Measurements from ENCODE around the gene MICU1. TPM values are rescaled to one million over a fixed set of nuclear protein-coding genes. Genes with fewer than 3 reads are reported as not detected.

The MICU1 gene
- total and polyA plus RNA-seq, 10 of the 15 experiments (the other 5 are each of a cell fraction or from before 2014, with no cell fraction given): 18.2 to 36.4 (median 22.2) TPM

DNA sequence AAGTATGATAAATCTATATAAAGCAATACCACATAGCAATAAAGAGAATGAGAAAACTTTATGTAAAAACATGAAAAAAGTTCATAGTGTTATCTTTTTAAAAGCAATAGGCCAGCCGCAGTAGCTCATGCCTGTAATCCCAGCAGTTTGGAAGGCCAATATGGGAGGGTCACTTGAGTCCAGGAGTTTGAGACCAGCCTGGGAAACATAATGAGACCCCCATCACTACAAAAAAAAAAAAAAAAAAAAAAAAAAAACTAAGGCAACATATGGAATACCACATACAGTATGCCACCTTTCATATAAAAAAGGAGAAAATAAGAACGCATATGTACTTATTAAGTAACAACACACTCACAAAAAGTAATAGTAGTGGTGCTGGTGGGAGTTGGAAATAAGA, 52.8 kb downstream of the MICU1 start:
- no peak for TF ChIP-seq RCOR1 (conservative IDR thresholded peaks at IDR 0.05; ENCODE audit: low read depth, low read length)
- FAIRE-seq (no peak), DNase-seq (ENCODE audit: low read depth, low spot score) (no peak), ATAC-seq (no peak)
- Histone ChIP-seq H3K36me3 (ENCODE audit: control insufficient read depth in 2 of 2, insufficient read depth in 2 of 2, low read length in 1 of 2) (no peaks in the 10 kb centered on the region), H3K27ac (ENCODE audit: control insufficient read depth, insufficient read depth) (no peak overlapping the region), H2AFZ (ENCODE audit: control insufficient read depth, low read depth, low read length) (no peak overlapping the region), H3K9ac (ENCODE audit: control insufficient read depth, insufficient read depth, low read length) (no peak overlapping the region), H3K4me2 (ENCODE audit: control insufficient read depth, insufficient read depth) (no peak overlapping the region), H3K4me3 (no peak overlapping the region), H3K79me2 (ENCODE audit: control insufficient read depth, insufficient read depth, low read length) (no peaks in the 10 kb centered on the region), H4K20me1 (ENCODE audit: control insufficient read depth, insufficient read depth) (no peaks in the 10 kb centered on the region), H3K27me3 (replicated peaks in 1 of 2; ENCODE audit: control insufficient read depth in 2 of 2, insufficient read depth in 2 of 2, low read length in 1 of 2) (no peaks in the 10 kb centered on the region), H3K4me1 (ENCODE audit: control insufficient read depth, insufficient read depth, low read length) (no peaks in the 10 kb centered on the region), H3K9me3 (replicated peaks; ENCODE audit: control insufficient read depth, insufficient read depth, low read length) (no peaks in the 10 kb centered on the region)
- RAD21 ChIA-PET (ENCODE audit: unreplicated experiment): interaction anchor here (0.7 kb wide), 1 partner anchor 1573 kb away, joined by 3 read pairs; no protein-coding TSS in a partner anchor
- CTCF ChIA-PET: interaction anchor here (0.7 to 2.1 kb wide), 3 partner anchors 12 to 208 kb away, joined by 3 to 9 read pairs (median 3); no protein-coding TSS in a partner anchor
- intact Hi-C loops (cut with micrococcal nuclease; ENCODE audit: unreplicated experiment) (no loop called here), in situ Hi-C loops (cut with MboI) (no loop called here)
- WGBS (ENCODE audit: insufficient coverage, insufficient replicate concordance, low lambda C conversion rate, missing lambda C conversion rate): 100% methylated on average over 2 of the region's 2 CpGs
- POLR2A ChIA-PET: no interaction called here
- BruUV-seq (replicated peaks): no TSS peak
- SMC1A ChIA-PET (ENCODE audit: uncharacterized antibody, unreplicated experiment): interaction anchor here (1.1 kb wide), 1 partner anchor 14 kb away, joined by 3 read pairs; no protein-coding TSS in a partner anchor

DNA sequence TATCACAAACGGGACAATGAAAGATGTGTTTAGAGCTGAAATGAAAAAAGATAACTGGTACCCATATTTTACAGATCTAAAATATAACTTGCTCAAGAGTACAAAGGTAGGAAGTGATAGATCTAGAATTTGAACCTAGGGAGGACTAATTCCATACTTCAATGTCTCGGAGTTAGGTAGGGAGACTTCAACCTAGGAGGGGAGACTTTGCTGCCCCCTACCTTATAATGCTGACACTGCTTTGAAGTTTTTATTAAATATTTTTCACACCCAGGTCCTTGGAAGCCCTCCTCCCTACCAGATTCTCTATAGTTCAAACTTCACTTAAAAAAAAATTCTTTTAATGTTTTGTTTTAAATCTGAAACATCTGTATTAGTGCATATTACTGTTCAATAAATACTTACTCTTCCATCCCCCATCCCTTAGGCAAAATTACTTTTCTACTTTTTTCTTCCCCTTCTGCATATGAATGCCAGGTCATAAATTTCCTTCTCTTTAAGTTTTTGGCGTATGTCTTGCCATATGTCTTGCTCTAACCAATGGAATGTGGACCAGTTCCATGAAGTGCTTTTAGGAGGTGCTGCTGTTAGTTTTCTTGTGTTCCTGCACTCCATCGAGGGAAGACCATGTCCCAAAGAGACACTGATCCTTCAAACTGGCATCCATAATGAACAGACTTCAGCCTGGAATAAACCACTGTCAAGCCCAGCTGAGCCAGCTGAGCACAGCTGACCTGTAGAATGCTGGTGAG, 57.8 kb downstream of the MICU1 start:
- no peak overlapping the region for H2AFZ ChIP-seq (ENCODE audit: control insufficient read depth, low read depth, low read length)
- H3K9me3 ChIP-seq (replicated peaks; ENCODE audit: control insufficient read depth, insufficient read depth, low read length): no peaks in the 10 kb centered on the region
- WGBS (ENCODE audit: insufficient coverage, insufficient replicate concordance, low lambda C conversion rate, missing lambda C conversion rate): 49% methylated on average over 4 of the region's 4 CpGs
- TF ChIP-seq, protein P1, sequence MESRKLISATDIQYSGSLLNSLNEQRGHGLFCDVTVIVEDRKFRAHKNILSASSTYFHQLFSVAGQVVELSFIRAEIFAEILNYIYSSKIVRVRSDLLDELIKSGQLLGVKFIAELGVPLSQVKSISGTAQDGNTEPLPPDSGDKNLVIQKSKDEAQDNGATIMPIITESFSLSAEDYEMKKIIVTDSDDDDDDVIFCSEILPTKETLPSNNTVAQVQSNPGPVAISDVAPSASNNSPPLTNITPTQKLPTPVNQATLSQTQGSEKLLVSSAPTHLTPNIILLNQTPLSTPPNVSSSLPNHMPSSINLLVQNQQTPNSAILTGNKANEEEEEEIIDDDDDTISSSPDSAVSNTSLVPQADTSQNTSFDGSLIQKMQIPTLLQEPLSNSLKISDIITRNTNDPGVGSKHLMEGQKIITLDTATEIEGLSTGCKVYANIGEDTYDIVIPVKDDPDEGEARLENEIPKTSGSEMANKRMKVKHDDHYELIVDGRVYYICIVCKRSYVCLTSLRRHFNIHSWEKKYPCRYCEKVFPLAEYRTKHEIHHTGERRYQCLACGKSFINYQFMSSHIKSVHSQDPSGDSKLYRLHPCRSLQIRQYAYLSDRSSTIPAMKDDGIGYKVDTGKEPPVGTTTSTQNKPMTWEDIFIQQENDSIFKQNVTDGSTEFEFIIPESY (IDR thresholded peaks at IDR 0.05): no peak
- peak; percentile 44; the same call in 1 of the 2 replicates for TF ChIP-seq SMC3 (IDR thresholded peaks at IDR 0.05; ENCODE audit: borderline replicate concordance, low read length)
- TF ChIP-seq, protein P2, sequence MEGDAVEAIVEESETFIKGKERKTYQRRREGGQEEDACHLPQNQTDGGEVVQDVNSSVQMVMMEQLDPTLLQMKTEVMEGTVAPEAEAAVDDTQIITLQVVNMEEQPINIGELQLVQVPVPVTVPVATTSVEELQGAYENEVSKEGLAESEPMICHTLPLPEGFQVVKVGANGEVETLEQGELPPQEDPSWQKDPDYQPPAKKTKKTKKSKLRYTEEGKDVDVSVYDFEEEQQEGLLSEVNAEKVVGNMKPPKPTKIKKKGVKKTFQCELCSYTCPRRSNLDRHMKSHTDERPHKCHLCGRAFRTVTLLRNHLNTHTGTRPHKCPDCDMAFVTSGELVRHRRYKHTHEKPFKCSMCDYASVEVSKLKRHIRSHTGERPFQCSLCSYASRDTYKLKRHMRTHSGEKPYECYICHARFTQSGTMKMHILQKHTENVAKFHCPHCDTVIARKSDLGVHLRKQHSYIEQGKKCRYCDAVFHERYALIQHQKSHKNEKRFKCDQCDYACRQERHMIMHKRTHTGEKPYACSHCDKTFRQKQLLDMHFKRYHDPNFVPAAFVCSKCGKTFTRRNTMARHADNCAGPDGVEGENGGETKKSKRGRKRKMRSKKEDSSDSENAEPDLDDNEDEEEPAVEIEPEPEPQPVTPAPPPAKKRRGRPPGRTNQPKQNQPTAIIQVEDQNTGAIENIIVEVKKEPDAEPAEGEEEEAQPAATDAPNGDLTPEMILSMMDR (IDR thresholded peaks at IDR 0.05 in 2 of 3, conservative IDR thresholded peaks at IDR 0.05 in 1 of 3; ENCODE audit: control insufficient read depth in 2 of 3, extremely low read depth in 1 of 3, insufficient read depth in 1 of 3, low read depth in 3 of 3, low read length in 3 of 3): peak; percentile 41 to 57 (median 51)
- no peak for TF ChIP-seq FOS (IDR thresholded peaks at IDR 0.05; ENCODE audit: borderline replicate concordance, extremely low read depth, insufficient read length)
- TF ChIP-seq RAD21 (IDR thresholded peaks at IDR 0.05; ENCODE audit: insufficient read depth, low read depth, low read length): peak; percentile 63
- no peak for TF ChIP-seq CBX5 (IDR thresholded peaks at IDR 0.05; ENCODE audit: low read depth)
- no TSS peak for BruUV-seq (replicated peaks)
- ChIA-PET CTCF (interaction anchor here (0.7 to 2.8 kb wide), 10 partner anchors 10 to 308 kb away, joined by 3 to 34 read pairs (median 3); no protein-coding TSS in a partner anchor), RAD21 (ENCODE audit: unreplicated experiment) (interaction anchor here (0.8 to 1.3 kb wide), 3 partner anchors 22 to 221 kb away, joined by 3 to 4 read pairs (median 3); no protein-coding TSS in a partner anchor), SMC1A (ENCODE audit: uncharacterized antibody, unreplicated experiment) (interaction anchor here (0.6 to 2.3 kb wide), 5 partner anchors 10 to 265 kb away, joined by 3 to 11 read pairs (median 3); no protein-coding TSS in a partner anchor), POLR2A (no interaction called here)
- no peak for FAIRE-seq
- no peak for DNase-seq (ENCODE audit: low read depth, low spot score)
- H3K27ac ChIP-seq (ENCODE audit: control insufficient read depth, insufficient read depth): no peak overlapping the region
- no peak overlapping the region for H3K4me2 ChIP-seq (ENCODE audit: control insufficient read depth, insufficient read depth)
- intact Hi-C loops (cut with micrococcal nuclease; ENCODE audit: unreplicated experiment) (loop anchor here (1.0 to 10.0 kb wide), 2 partner anchors 127 to 204 kb away; partner anchors contain the start of gene MCU), in situ Hi-C loops (cut with MboI) (loop anchor here (5.0 kb wide), 1 partner anchor 206 kb away; no protein-coding TSS in a partner anchor)
- no peaks in the 10 kb centered on the region for H3K79me2 ChIP-seq (ENCODE audit: control insufficient read depth, insufficient read depth, low read length)
- ATAC-seq: peak; percentile 52; the same call in 2 of the 3 replicates
- H3K4me3 ChIP-seq: no peak overlapping the region
- no peaks in the 10 kb centered on the region for H4K20me1 ChIP-seq (ENCODE audit: control insufficient read depth, insufficient read depth)
- H3K9ac ChIP-seq (ENCODE audit: control insufficient read depth, insufficient read depth, low read length): no peak overlapping the region
- H3K27me3 ChIP-seq (replicated peaks in 1 of 2; ENCODE audit: control insufficient read depth in 2 of 2, insufficient read depth in 2 of 2, low read length in 1 of 2): no peaks in the 10 kb centered on the region
- peaks cover 4% of the 10 kb centered on the region; the same call in 1 of the 2 replicates for H3K4me1 ChIP-seq (ENCODE audit: control insufficient read depth, insufficient read depth, low read length)
- H3K36me3 ChIP-seq (ENCODE audit: control insufficient read depth in 2 of 2, insufficient read depth in 2 of 2, low read length in 1 of 2): no peaks in the 10 kb centered on the region

Data from GM12878 (cell line).